IMR-90 (cell line): ENCODE measurements around the gene PLAA. TPM values are rescaled to one million over a fixed set of nuclear protein-coding genes. Genes with fewer than 3 reads are reported as not detected.

Experiments
- ATAC-seq: fragments of 200-7000 bp; cut with Tn5 transposase; 2 replicates; pipeline ENCODE4 v1.9.1; 2020; ENCODE audit warnings: low read depth, mild to moderate bottlenecking, moderate library complexity
- BruUV-seq: library from RNA; stranded (reverse); fragments of 400-500 nt; replicated peaks from 2 replicates; lab custom pipeline; 2021; lab: Mats Ljungman, UMichigan
- CTCF ChIA-PET: fragments of 300-600 bp; formaldehyde crosslinking; extraction: SDS; loops from one replicate; lab custom pipeline; 2021; ENCODE audit warnings: antibody characterized with exemption; lab: Yijun Ruan, JAX
- POLR2A ChIA-PET: fragments of 300-600 bp; sonication (Branson Sonifier 250); formaldehyde crosslinking; loops from one replicate; lab custom pipeline; 2022; ENCODE audit warnings: antibody characterized with exemption; ENCODE audit not compliant: unreplicated experiment; lab: Charles Lee
- DNase-seq: peaks from one replicate; pipeline ENCODE4 v3.0.0; 2013
- H2AFZ ChIP-seq: replicated peaks from 2 replicates; pipeline ENCODE3; 2013; ENCODE audit warnings: low read length, mild to moderate bottlenecking; ENCODE audit not compliant: poor library complexity
- H2AK5ac ChIP-seq: 2 replicates; pipeline ENCODE4 v1.6.1; 2013; ENCODE audit warnings: low read depth, low read length, inconsistent platforms
- H2AK9ac ChIP-seq: replicated peaks from 2 replicates; pipeline ENCODE3; 2013; ENCODE audit warnings: mild to moderate bottlenecking, low read depth, low read length, moderate library complexity; ENCODE audit not compliant: poor library complexity
- H2BK120ac ChIP-seq: 2 replicates; pipeline ENCODE4 v1.6.1; 2013; ENCODE audit warnings: low read depth, low read length, inconsistent platforms
- H2BK15ac ChIP-seq: 3 replicates; pipeline ENCODE4 v1.6.1; 2013; ENCODE audit warnings: low read depth, low read length, inconsistent platforms
- H2BK20ac ChIP-seq: 2 replicates; pipeline ENCODE4 v1.6.1; 2013; ENCODE audit warnings: low read depth, mild to moderate bottlenecking, inconsistent platforms, low read length, moderate library complexity
- H2BK5ac ChIP-seq: 2 replicates; pipeline ENCODE4 v1.6.1; 2013; ENCODE audit warnings: mild to moderate bottlenecking, low read depth, low read length, inconsistent platforms; ENCODE audit not compliant: poor library complexity, severe bottlenecking
- H3K14ac ChIP-seq: replicated peaks from 2 replicates; pipeline ENCODE4 v1.6.1; 2013; ENCODE audit warnings: low read depth, low read length, inconsistent platforms
- H3K18ac ChIP-seq: 2 replicates; pipeline ENCODE4 v1.6.1; 2013; ENCODE audit warnings: low read depth, low read length, control low read depth
- H3K23ac ChIP-seq: 2 replicates; pipeline ENCODE4 v1.6.1; 2013; ENCODE audit warnings: low read depth, low read length, inconsistent platforms
- H3K27ac ChIP-seq: 2 replicates; pipeline ENCODE4 v1.5.1; 2013; ENCODE audit warnings: mild to moderate bottlenecking, control low read depth, low read length; ENCODE audit not compliant: insufficient read depth
- H3K27me3 ChIP-seq: 2 replicates; pipeline ENCODE4 v1.6.1; 2013; ENCODE audit warnings: low read length; ENCODE audit not compliant: control insufficient read depth, insufficient read depth
- H3K36me3 ChIP-seq: 2 replicates; pipeline ENCODE4 v1.6.1; 2013; ENCODE audit warnings: low read length, mixed read lengths; ENCODE audit not compliant: control insufficient read depth, insufficient read depth
- H3K4ac ChIP-seq: 2 replicates; pipeline ENCODE4 v1.6.1; 2013; ENCODE audit warnings: low read depth, low read length, inconsistent platforms
- H3K4me1 ChIP-seq: 2 replicates; pipeline ENCODE4 v1.6.1; 2013; ENCODE audit warnings: low read length, mixed read lengths; ENCODE audit not compliant: control insufficient read depth, insufficient read depth
- H3K4me2 ChIP-seq: 2 replicates; pipeline ENCODE4 v1.6.1; 2013; ENCODE audit warnings: low read depth, mild to moderate bottlenecking, control low read depth, low read length, moderate library complexity
- H3K4me3 ChIP-seq: 2 replicates; pipeline ENCODE4 v1.5.1; 2013; ENCODE audit warnings: low read depth, mild to moderate bottlenecking, control low read depth, low read length, moderate library complexity; ENCODE audit not compliant: insufficient read depth
- H3K56ac ChIP-seq: 2 replicates; pipeline ENCODE4 v1.6.1; 2013; ENCODE audit warnings: low read length, inconsistent platforms; ENCODE audit not compliant: insufficient read depth; ENCODE audit errors: extremely low read depth
- H3K79me1 ChIP-seq, 2 experiments: 2 replicates each; pipeline ENCODE4 v1.6.1; 2013; ENCODE audit warnings: low read length in 2 of 2, inconsistent platforms in 1 of 2, low read depth in 1 of 2
- H3K9ac ChIP-seq: 2 replicates; pipeline ENCODE4 v1.6.1; 2013; ENCODE audit warnings: low read depth, low read length, control low read depth
- H3K9me1 ChIP-seq: 2 replicates; pipeline ENCODE4 v1.6.1; 2013; ENCODE audit warnings: low read length, inconsistent platforms; ENCODE audit not compliant: insufficient read depth
- H3K9me3 ChIP-seq: 2 replicates; pipeline ENCODE4 v1.6.1; 2013; ENCODE audit warnings: low read length; ENCODE audit not compliant: control insufficient read depth, insufficient read depth
- H4K20me1 ChIP-seq: 2 replicates; pipeline ENCODE4 v1.6.1; 2013; ENCODE audit warnings: low read length, inconsistent platforms; ENCODE audit not compliant: insufficient read depth
- H4K5ac ChIP-seq: 2 replicates; pipeline ENCODE4 v1.6.1; 2013; ENCODE audit warnings: mild to moderate bottlenecking, low read depth, low read length, control low read depth
- H4K8ac ChIP-seq, 2 experiments: 2 replicates each; pipeline ENCODE4 v1.6.1; 2013; ENCODE audit warnings: low read depth in 2 of 2, low read length in 2 of 2, control low read depth in 1 of 2, inconsistent platforms in 1 of 2
- H4K91ac ChIP-seq: 2 replicates; pipeline ENCODE4 v1.6.1; 2013; ENCODE audit warnings: low read depth, low read length, inconsistent platforms; ENCODE audit not compliant: insufficient read depth
- BHLHE40 ChIP-seq: fragments of 150-350 bp; IDR thresholded peaks from 2 replicates; pipeline ENCODE4 v1.6.1; 2016; ENCODE audit warnings: mild to moderate bottlenecking, low read depth, low read length
- CEBPB ChIP-seq: IDR thresholded peaks from 2 replicates; pipeline ENCODE4 v1.6.1; 2012; ENCODE audit warnings: low read depth, low read length, improper control_type of control experiment
- CHD1 ChIP-seq: IDR thresholded peaks from 2 replicates; pipeline ENCODE4 v1.6.1; 2012; ENCODE audit warnings: low read depth, low read length, improper control_type of control experiment
- CTCF ChIP-seq: conservative IDR thresholded peaks from 2 replicates; pipeline ENCODE4 v1.5.1; 2012; ENCODE audit warnings: mild to moderate bottlenecking, low read depth, low read length, improper control_type of control experiment
- ELK1 ChIP-seq: fragments of 150-350 bp; IDR thresholded peaks from 2 replicates; pipeline ENCODE4 v1.6.1; 2016; ENCODE audit warnings: low read depth, mild to moderate bottlenecking, low read length, moderate library complexity, borderline replicate concordance
- FOS ChIP-seq: fragments of 150-350 bp; IDR thresholded peaks from 2 replicates; pipeline ENCODE4 v1.6.1; 2016; ENCODE audit warnings: low read depth, low read length
- MAFK ChIP-seq: IDR thresholded peaks from 2 replicates; pipeline ENCODE4 v1.6.1; 2012; ENCODE audit warnings: low read depth, low read length, improper control_type of control experiment
- MAZ ChIP-seq: IDR thresholded peaks from 2 replicates; pipeline ENCODE4 v1.6.1; 2012; ENCODE audit warnings: low read depth, mild to moderate bottlenecking, low read length, improper control_type of control experiment, moderate library complexity, borderline replicate concordance
- MXI1 ChIP-seq: IDR thresholded peaks from 2 replicates; pipeline ENCODE4 v1.6.1; 2012; ENCODE audit warnings: low read depth, mild to moderate bottlenecking, low read length, moderate library complexity, borderline replicate concordance
- NFE2L2 ChIP-seq: fragments of 150-350 bp; IDR thresholded peaks from 2 replicates; pipeline ENCODE4 v1.6.1; 2016; ENCODE audit warnings: low read depth, mild to moderate bottlenecking, low read length
- POLR2A ChIP-seq: IDR thresholded peaks from 2 replicates; pipeline ENCODE4 v1.6.1; 2012; ENCODE audit warnings: mild to moderate bottlenecking, low read depth, low read length
- RAD21 ChIP-seq: IDR thresholded peaks from 2 replicates; pipeline ENCODE4 v1.6.1; 2012; ENCODE audit warnings: low read length, improper control_type of control experiment
- RCOR1 ChIP-seq: IDR thresholded peaks from 2 replicates; pipeline ENCODE4 v1.6.1; 2012; ENCODE audit warnings: mild to moderate bottlenecking, low read length, improper control_type of control experiment; ENCODE audit not compliant: insufficient replicate concordance
- RFX5 ChIP-seq: IDR thresholded peaks from 2 replicates; pipeline ENCODE4 v1.8.0; 2012; ENCODE audit warnings: low read depth, mild to moderate bottlenecking, low read length, moderate library complexity
- SMC3 ChIP-seq: fragments of 150-350 bp; IDR thresholded peaks from 2 replicates; pipeline ENCODE4 v1.6.1; 2016; ENCODE audit warnings: low read depth, mild to moderate bottlenecking, antibody characterized with exemption, low read length, moderate library complexity
- USF2 ChIP-seq: fragments of 150-350 bp; IDR thresholded peaks from 2 replicates; pipeline ENCODE4 v1.6.1; 2017; ENCODE audit warnings: mild to moderate bottlenecking, antibody characterized with exemption, low read length, low read depth
- WGBS, 2 experiments: methylation state at CpG; one replicate each; pipeline versions ENCODE4 v1.1.5 to v1.1.7; 2013; ENCODE audit warnings: missing lambda C conversion rate in 2 of 2; ENCODE audit not compliant: insufficient read length in 1 of 2; ENCODE audit errors: extremely low coverage in 2 of 2; 5-methylcytosine and 5-hydroxymethylcytosine counted together
- dilution Hi-C: fragments of 300-500 bp; cut with HindIII; formaldehyde crosslinking; loops from one replicate; pipeline ENCODE4 v1.14.3; 2018; ENCODE audit warnings: low sequenced_read_pairs; ENCODE audit not compliant: unreplicated experiment
- in situ Hi-C: fragments of 300-500 bp; cut with MboI; formaldehyde crosslinking; loops from 3 replicates; pipeline ENCODE4 v1.14.3; 2019; ENCODE audit warnings: low sequenced_read_pairs, inconsistent platforms, mixed read lengths
- intact Hi-C: fragments of 100-400 bp; cut with micrococcal nuclease; formaldehyde crosslinking; loops from 2 replicates; pipeline ENCODE4 v1.10.0; 2022
- polyA plus RNA-seq, 3 experiments: library from polyadenylated mRNA; depleted of rRNA; stranded (reverse); fragments of >200 nt; gene quantifications; 2 replicates each; pipeline ENCODE4 v1.2.3, GENCODE V29; 2012; ENCODE audit warnings: low replicate concordance in 1 of 3
- total RNA-seq: library from RNA; depleted of rRNA; stranded (reverse); fragments of >200 nt; gene quantifications from 2 replicates; pipeline ENCODE4 v1.2.3, GENCODE V29; 2012

Gene PLAA
- total and polyA plus RNA-seq, 2 of the 4 experiments (the other 2 are of a cell fraction), result 18.2 to 24.4 TPM

GRCh38 chr9:26870292-26870691, 76.8 kb downstream of the PLAA start:
- dilution Hi-C loops (no loop called here), intact Hi-C loops (loop anchor here (10.0 kb wide), 1 partner anchor 675 kb away; no protein-coding TSS in a partner anchor), in situ Hi-C loops (no loop called here)
- ChIA-PET POLR2A (no interaction called here), CTCF (no interaction called here)
- Histone ChIP-seq H3K27ac (no peak overlapping the region), H2BK15ac (no peak overlapping the region), H4K8ac (no peak overlapping the region), H3K79me1 (no peaks in the 10 kb centered on the region), H2AFZ (no peak overlapping the region), H3K9ac (no peak overlapping the region), H3K14ac (no peak overlapping the region), H2BK5ac (no peak overlapping the region), H3K27me3 (no peaks in the 10 kb centered on the region), H3K4me2 (no peak overlapping the region), H3K9me3 (no peaks in the 10 kb centered on the region), H3K4me1 (no peaks in the 10 kb centered on the region), H2AK5ac (no peak overlapping the region), H2BK20ac (no peak overlapping the region), H4K91ac (no peak overlapping the region), H3K56ac (no peak overlapping the region), H4K5ac (no peak overlapping the region), H3K4ac (no peak overlapping the region), H3K4me3 (no peak overlapping the region), H4K20me1 (no peaks in the 10 kb centered on the region), H2AK9ac (no peak overlapping the region), H3K9me1 (no peaks in the 10 kb centered on the region), H3K18ac (no peak overlapping the region), H2BK120ac (no peak overlapping the region), H3K23ac (no peak overlapping the region), H3K36me3 (no peaks in the 10 kb centered on the region)
- ATAC-seq (peak; percentile 44), DNase-seq (peak; percentile 62)
- no TSS peak for BruUV-seq
- WGBS, 2 experiments, result no CpG with 5 or more reads among the region's 8 CpGs
- TF ChIP-seq USF2 (no peak), ELK1 (no peak), MXI1 (no peak), SMC3 (no peak), MAFK (no peak), RFX5 (no peak), CHD1 (no peak), CTCF (no peak), MAZ (no peak), FOS (no peak), NFE2L2 (no peak), CEBPB (no peak), RAD21 (no peak), POLR2A (no peak), BHLHE40 (no peak), RCOR1 (no peak)
